Glutamatergic neuron (in vitro differentiated cells): ENCODE data around the gene RMI1. TPM values are rescaled to one million over a fixed set of nuclear protein-coding genes. Genes with fewer than 3 reads are reported as not detected.

Experiments used
- DNase-seq: peaks from one replicate; pipeline ENCODE4 v3.0.0; 2022
- H3K27ac Mint-ChIP-seq: one replicate; pipeline ENCODE4 v1.8.0; 2020; ENCODE audit warnings: mild to moderate bottlenecking, mixed read lengths, inconsistent platforms; ENCODE audit not compliant: unreplicated experiment
- H3K27me3 Mint-ChIP-seq: one replicate; pipeline ENCODE4 v1.8.0; 2020; ENCODE audit warnings: mild to moderate bottlenecking, moderate library complexity, mixed read lengths, inconsistent platforms; ENCODE audit not compliant: unreplicated experiment
- H3K36me3 Mint-ChIP-seq: one replicate; pipeline ENCODE4 v1.8.0; 2020; ENCODE audit warnings: mild to moderate bottlenecking, mixed read lengths, inconsistent platforms; ENCODE audit not compliant: unreplicated experiment
- H3K4me1 Mint-ChIP-seq: one replicate; pipeline ENCODE4 v1.8.0; 2020; ENCODE audit warnings: mild to moderate bottlenecking, low read depth, mixed read lengths, inconsistent platforms; ENCODE audit not compliant: unreplicated experiment
- H3K4me3 Mint-ChIP-seq: one replicate; pipeline ENCODE4 v1.8.0; 2020; ENCODE audit warnings: mild to moderate bottlenecking, mixed read lengths, inconsistent platforms; ENCODE audit not compliant: unreplicated experiment
- H3K9me3 Mint-ChIP-seq: one replicate; pipeline ENCODE4 v1.8.0; 2020; ENCODE audit warnings: mild to moderate bottlenecking, moderate library complexity, mixed read lengths, inconsistent platforms; ENCODE audit not compliant: unreplicated experiment
- CTCF ChIP-seq: fragments of 200-600 bp; sonication (generic); IDR thresholded peaks from one replicate; pipeline ENCODE4 v1.5.0; 2021; ENCODE audit not compliant: partially characterized antibody, unreplicated experiment
- total RNA-seq: library from RNA; stranded (reverse); fragmentation: NEBNext Ultra II Directional; extraction: Animal tissue kit (Norgen Biotek cat#: 25700); gene quantifications from one replicate; pipeline ENCODE4 v1.2.1, GENCODE V29; 2021; ENCODE audit not compliant: unreplicated experiment

Gene RMI1
- total RNA-seq, 1 donor from 2014 or later: 24.2 TPM

- Mint-ChIP-seq H3K36me3 (no peaks in the 10 kb centered on the region), H3K4me3 (peak overlapping the region; percentile 99)
- DNase-seq: peak; percentile 27
Observed at GRCh38 chr9:83981126-83981871, 694 bp downstream of the RMI1 start.

GRCh38 chr9:83986195-83986594, 5.6 kb downstream of the RMI1 start:
- Mint-ChIP-seq H3K4me3 (no peak overlapping the region), H3K9me3 (peaks cover 2% of the 10 kb centered on the region), H3K27me3 (peaks cover 7% of the 10 kb centered on the region), H3K27ac (no peak overlapping the region), H3K4me1 (peaks cover 12% of the 10 kb centered on the region), H3K36me3 (no peaks in the 10 kb centered on the region)
- TF ChIP-seq CTCF: no peak
- no peak for DNase-seq

More at GRCh38 chr9:83981126-83981871, 694 bp downstream of the RMI1 start:
- Mint-ChIP-seq H3K9me3 (peaks cover 16% of the 10 kb centered on the region), H3K27me3 (peaks cover 16% of the 10 kb centered on the region), H3K27ac (peak overlapping the region; percentile 92), H3K4me1 (peaks cover 22% of the 10 kb centered on the region)
- TF ChIP-seq CTCF: no peak

DNA sequence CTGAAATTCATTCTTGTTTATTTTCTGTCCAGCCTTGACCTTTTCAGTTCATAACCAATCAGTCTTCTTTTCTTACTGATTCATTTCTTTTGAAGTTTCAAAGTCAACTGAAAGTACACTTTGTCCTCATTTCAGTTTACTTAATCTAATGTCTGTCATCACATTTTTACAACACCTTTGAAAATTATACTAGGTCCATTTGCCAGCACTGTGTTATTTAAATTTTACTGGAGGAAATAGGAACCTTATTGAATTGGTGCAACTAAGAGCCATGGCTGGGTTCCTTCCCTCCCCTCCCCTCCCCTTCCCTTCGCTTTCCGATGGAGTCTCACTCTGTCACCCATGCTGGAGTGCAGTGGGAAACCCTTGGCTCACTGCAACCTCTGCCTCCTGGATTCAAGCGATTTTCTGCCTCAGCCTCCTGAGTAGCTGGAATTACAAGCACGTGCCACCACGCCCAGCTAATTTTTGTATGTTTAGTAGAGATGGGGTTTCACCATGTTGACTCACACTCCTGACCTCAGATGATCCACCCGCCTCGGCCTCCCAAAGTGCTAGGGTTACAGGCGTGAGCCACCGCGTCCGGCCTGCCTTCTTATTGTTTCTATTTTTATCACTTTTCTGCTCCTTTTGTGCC, 6.3 kb downstream of the RMI1 start:
- Mint-ChIP-seq H3K27ac (no peak overlapping the region), H3K9me3 (no peaks in the 10 kb centered on the region)

GRCh38 chr9:83987402-83987791, 6.8 kb downstream of the RMI1 start:
- H3K27ac Mint-ChIP-seq: no peak overlapping the region
- no peak for TF ChIP-seq CTCF

More for the DNA sequence above, 6.3 kb downstream of the RMI1 start:
- no peak for DNase-seq
- no peak for TF ChIP-seq CTCF
- Mint-ChIP-seq H3K4me3 (no peak overlapping the region), H3K27me3 (peaks cover 3% of the 10 kb centered on the region), H3K4me1 (peaks cover 12% of the 10 kb centered on the region), H3K36me3 (no peaks in the 10 kb centered on the region)

GRCh38 chr9:83988411-83988810, 7.8 kb downstream of the RMI1 start:
- Mint-ChIP-seq H3K4me1 (peaks cover 9% of the 10 kb centered on the region), H3K36me3 (no peaks in the 10 kb centered on the region), H3K27me3 (peaks cover 3% of the 10 kb centered on the region), H3K4me3 (no peak overlapping the region), H3K27ac (no peak overlapping the region), H3K9me3 (no peaks in the 10 kb centered on the region)
- no peak for TF ChIP-seq CTCF
- DNase-seq: no peak

More at GRCh38 chr9:83987402-83987791, 6.8 kb downstream of the RMI1 start:
- Mint-ChIP-seq H3K4me3 (no peak overlapping the region), H3K4me1 (peaks cover 16% of the 10 kb centered on the region), H3K9me3 (no peaks in the 10 kb centered on the region), H3K36me3 (no peaks in the 10 kb centered on the region), H3K27me3 (peaks cover 3% of the 10 kb centered on the region)
- no peak for DNase-seq
